ENCODE results near the gene DPEP3.

GRCh38 chr16:67966549-67967182, 13.6 kb downstream of the DPEP3 start:
- no peak for TF ChIP-seq CTCF (IDR thresholded peaks at IDR 0.05)
- TF ChIP-seq EP300 (IDR thresholded peaks at IDR 0.05): no peak
- peak in 1 of 4 donors; percentile 15 for TF ChIP-seq POLR2A (IDR thresholded peaks at IDR 0.05)
